ENCODE data around the gene MYO1D.
A peak's percentile ranks its signal among the peaks of the same experiment; 100 is the strongest.
"Not testable (repeated sequence)": the region's sequence is repeated elsewhere in the genome, so short reads cannot be mapped to it uniquely, and the experiment has no call there.

The MYO1D gene

DNA sequence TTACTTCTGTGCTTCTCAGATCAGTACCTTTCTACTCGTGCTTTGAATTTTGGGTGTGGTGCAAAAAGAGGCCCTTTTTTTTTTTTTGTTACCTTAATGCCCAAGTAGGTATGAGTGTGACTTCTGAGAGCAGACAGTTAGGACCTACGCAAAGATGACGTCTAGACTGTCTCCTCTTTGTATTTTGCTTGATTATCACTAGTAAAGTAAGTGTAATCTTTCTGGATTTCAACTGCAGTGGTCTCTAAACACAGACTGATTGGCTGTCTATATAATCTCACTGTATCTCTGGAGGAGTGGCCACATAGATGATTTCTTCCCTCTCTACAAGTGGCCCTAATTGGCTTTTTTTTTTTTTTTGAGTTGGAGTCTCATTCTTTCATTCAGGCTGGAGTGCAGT lies 401.7 kb downstream of the MYO1D start:
- no peak for DNase-seq (ENCODE audit: low read depth in 1 of 2, low spot score in 1 of 2)

DNA sequence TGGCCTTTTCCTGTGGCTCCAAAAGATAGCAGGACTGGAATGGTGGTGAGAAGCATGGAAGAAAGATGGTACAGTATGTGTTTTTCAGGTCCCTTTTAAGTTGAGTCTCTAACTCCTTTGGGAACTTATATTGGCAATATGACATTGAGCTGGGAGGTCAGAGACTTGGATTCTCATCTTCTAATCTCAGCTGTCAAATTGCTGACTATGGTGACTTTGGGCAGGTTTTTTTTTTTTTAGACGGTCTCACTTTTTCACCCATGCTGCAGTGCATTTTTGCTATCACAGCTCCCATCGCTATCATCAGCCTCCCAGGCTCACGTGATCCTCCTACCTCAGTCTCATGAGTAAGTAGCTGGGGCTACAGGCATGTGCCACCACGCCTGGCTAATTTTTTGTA lies 405.3 kb downstream of the MYO1D start:
- no peak for DNase-seq (ENCODE audit: low read depth in 1 of 2, low spot score in 1 of 2)

DNA sequence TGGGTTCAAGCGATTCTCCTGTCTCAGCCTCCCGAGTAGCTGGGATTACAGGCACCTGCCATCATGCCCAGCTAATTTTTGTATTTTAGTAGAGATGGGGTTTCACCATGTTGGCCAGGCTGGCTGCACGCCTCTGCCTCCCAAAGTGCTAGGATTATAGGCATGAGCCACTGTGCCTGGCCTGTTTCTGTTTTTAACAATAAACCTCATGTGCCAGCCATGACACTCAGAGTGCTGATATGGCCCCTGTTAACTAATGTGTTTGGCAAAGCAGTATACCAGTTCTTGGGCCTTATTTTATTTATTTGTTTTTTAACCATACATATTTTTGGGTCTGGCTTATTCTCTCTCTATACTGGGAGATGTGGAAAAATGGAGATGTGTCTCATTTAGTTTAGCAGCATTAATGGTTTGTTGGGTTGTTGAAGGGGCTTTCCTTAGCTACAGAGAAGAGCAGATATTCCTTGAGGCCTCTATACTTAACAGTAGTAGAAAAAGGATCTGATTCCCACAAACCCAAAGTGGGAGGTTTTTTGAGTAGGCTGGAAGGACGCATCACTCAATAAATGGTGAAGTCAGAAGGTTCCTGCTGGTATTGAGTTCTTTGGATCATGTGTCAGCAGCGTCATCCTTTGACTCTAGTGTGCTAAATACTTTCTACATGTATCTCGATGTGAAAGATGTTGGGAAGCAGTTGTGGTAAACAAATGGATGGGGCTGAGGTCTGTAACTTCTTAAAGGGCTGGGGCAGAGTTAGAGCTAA lies 406.3 kb downstream of the MYO1D start:
- no peak for DNase-seq (ENCODE audit: low read depth in 1 of 2, low spot score in 1 of 2)

DNA sequence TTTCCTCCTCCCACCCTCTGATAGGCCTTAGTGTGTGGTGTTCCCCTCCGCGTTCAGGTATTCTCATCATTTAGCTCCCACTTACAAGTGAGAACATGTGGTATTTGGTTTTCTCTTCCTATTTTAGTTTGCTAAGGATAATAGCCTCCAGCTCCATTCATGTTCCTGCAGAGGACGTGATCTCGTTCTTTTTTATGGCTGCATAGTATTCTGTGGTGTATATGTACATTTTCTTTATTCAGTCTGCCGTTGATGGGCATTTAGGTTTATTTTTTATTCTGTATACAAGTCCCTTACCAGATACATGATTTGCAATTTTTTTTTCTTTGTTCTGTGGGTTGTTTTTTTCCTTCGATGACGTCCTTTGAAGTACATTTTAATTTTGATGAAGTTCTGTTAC lies 409.0 kb downstream of the MYO1D start:
- DNase-seq (ENCODE audit: low read depth in 1 of 2, low spot score in 1 of 2) = no peak

DNA sequence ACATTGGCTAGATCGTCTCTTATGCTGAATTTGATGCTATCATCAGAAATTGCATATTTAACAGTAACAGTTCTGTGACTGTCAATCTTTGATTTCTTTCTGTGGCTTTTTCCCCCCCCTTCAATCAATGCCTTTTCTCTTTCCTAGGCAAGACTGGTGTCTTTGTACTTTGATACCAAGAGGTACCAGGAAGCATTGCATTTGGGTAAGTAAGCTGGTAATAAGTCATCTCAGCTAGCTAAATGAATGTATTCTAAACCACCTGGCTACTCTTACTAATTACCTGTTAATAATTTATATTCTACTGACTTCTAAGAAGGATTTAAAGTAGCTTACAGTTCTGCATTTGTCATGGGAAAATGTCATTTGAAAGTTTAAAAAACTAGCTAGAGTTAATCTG lies 412.6 kb downstream of the MYO1D start:
- DNase-seq (ENCODE audit: low read depth in 1 of 2, low spot score in 1 of 2) = no peak

DNA sequence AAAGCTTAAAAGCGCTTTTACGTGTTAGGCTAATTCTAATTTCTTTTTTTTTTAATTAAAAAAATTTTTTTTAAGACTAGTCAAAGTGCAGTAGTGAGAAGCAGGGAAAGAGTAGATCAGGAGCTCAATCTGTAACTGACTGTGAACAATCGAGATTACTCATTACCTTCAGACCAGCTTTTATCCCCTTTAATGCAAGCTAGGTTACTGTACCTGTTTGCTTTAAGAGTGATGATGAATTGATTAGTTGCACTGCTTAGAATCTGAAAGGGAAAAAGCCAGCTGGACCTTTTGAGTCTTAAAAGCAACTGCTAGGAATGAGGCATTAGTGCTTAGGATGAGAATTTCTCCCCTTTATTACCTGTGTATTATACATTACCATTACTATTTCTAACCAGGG lies 413.6 kb downstream of the MYO1D start:
- no peak for DNase-seq (ENCODE audit: low read depth in 1 of 2, low spot score in 1 of 2)

DNA sequence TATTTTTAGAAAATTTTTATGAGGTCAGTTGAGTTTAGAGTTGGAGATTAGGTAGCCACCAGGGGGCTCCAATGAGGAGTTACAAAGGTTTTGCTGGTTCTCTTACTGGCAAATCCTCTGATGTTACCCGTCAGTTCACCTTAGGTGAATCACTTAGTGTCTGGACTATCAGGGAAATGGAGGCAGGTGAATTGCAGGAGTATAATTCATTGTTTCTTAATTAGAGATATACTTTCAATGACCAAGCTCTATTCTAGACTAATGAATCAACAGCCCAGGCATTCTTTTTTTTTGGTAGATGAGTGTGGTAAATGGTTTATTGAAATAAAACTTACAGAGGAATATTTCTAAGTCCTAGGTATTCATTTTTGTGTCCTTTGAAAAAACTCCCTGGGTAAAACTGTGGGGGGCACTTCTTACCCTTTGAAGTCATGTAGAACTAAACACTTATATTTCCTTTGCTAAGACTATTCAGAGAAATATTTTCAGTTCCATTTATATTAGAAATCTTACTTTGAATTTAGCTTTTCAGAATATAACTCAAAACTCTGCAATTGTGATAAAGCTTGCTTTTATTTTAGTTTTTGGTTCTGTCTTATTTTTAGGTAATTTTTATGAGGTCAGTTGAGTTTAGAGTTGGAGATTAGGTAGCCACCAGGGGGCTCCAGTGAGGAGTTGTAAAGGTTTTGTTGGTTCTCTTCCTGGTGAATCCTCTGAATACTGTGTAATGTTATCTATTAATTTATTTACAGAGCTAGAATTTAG lies 414.9 kb downstream of the MYO1D start:
- DNase-seq (ENCODE audit: low read depth in 1 of 2, low spot score in 1 of 2) = peak; percentile 21 to 28

DNA sequence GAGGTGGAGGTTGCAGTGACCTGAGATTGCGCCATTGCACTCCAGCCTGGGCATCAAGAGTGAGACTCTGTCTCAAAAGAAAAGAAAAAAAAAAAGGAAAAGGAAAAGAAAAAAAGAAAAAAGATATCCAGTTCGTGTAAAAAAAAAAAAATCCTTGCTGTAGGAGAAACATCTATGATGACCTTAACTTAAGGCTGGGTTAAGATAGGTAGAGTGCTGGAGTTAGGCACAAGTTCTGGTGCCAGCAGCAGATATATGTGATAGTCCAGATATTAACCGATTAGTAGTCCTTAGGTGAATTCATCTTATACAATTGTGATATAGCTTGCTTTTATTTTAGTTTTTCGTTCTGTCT lies 415.4 kb downstream of the MYO1D start:
- no peak for DNase-seq (ENCODE audit: low read depth in 1 of 2, low spot score in 1 of 2)

DNA sequence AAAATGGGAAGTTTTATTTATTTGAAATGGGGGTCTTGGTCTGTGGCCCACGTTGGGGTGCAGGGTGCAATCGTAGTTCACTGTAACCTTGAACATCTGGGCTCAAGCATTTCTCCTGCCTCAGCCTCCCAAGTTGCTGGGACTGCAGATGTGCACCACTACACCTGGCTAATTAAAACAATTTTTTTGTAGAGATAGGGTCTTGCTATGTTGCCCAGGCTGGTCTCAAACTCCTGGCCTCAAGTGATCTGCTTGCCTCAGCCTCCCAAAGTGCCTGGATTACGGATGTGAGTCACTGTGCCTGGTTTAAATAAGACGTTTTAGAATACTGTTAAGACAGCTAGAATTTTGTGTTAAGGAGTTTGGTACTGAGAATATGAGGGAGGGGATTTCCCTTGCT lies 416.9 kb downstream of the MYO1D start:
- DNase-seq (ENCODE audit: low read depth in 1 of 2, low spot score in 1 of 2) = no peak

DNA sequence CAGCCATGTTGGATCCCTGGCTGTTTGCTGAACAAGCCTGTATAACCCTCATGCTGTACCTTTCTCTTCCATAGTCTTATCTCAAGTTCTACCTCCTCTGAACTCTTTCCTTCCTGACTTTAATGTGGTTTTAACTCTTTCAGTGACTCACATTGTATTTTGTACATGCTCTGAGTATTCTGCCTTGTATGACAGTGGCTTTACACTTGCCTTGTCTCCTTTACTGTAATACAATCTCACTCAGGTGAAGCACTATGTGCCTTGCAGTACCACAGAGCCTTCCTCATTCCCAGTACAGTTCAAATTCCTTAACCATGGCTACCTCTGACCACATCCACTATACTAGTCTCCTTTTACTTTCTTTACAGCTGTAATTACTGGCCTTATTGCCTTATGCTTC lies 418.6 kb downstream of the MYO1D start:
- no peak for DNase-seq (ENCODE audit: low read depth in 1 of 2, low spot score in 1 of 2)

DNA sequence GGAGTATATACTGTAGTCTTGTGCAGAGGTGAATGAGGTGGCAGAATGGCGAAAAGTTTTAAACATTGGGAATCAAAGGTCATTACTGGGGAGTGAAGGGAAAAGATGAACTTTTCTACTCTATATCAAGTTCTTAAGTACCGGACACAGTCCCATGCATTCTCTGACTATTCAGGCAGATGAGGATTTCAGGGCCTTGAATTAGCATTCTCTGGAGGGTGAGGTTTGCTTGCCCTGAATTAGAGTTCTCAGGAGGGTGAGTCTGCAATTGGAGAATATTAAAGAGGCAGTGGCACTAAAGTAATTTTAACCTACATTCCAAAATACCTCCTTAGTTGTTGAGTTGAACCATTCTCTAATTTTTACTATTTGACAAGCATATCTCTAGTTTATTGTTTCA lies 423.6 kb downstream of the MYO1D start:
- no peak for DNase-seq (ENCODE audit: low read depth in 1 of 2, low spot score in 1 of 2)

DNA sequence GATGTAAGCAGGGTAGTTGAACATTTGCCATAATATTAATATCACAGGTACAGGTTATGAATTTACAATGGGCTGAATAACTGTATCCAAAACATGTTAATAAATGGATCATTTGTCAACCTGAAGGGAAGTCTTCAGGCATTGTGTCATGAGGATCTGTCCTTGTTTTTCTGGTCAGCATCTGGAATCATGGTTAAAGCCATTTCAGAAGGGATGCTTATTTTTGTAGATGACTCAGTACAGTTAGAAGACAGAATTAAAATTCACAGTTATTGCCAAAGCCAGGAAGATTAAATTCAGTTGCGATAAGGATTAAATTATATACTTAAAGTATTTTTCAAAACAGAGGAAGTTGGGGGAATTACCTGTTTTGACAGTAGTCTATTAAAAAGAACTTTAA lies 424.6 kb downstream of the MYO1D start:
- DNase-seq (ENCODE audit: low read depth in 1 of 2, low spot score in 1 of 2) = no peak

DNA sequence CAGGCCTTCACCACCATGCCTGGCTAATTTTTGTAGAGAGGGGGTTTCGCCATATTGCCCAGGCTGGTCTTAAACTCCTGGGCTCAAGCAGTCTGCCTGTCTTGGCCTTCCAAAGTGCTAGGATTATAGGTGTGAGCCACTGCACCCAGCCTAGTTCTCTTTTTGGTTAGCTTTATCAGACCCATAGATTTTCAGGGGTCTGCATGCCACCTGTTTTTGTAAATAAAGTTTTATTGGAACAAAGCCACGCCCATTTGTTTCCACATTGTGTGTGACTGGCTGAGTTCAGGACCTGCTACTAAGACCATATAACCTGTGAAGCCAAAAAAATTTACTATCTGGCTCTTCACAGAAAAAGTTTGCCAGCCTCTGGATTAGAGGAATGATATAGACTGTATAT lies 425.0 kb downstream of the MYO1D start:
- DNase-seq (ENCODE audit: low read depth in 1 of 2, low spot score in 1 of 2) = no peak

DNA sequence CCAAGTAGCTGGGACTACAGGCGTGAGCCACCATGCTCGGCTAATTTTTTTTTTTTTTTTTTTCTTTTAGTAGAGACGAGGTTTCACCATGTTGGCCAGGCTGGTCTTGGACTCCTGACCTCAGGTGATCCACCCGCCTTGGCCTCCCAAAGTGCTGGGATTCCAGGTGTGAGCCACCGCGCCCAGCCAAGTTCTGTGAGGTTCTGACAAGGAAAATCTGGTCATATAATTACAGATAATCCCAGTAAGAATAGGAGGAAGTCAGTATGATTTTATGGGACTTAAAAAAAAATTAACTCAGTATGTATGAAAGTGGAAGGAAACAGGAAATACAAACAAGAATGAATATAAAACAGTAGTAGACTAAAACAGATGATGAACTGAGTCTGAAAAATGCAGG lies 426.5 kb downstream of the MYO1D start:
- not testable (repeated sequence) for DNase-seq (ENCODE audit: low read depth in 1 of 2, low spot score in 1 of 2)

DNA sequence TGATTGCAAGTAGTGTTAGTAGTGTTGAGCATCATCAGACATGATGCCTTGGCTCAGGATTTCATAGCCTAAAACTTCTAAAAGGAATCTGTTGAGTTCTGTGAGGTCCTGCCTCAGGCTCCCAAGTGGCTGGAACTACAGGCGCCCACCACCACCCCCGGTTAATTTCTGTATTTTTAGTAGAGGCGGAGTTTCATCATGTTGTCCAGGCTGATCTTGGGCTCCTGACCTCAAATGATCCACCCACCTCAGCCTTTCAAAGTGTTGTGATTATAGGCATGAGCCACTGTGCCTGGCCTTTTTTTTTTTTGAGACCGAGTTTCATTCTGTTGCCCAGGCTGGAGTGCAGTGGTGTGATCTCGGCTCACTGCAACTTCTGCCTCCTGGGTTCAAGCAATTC lies 427.0 kb downstream of the MYO1D start:
- DNase-seq (ENCODE audit: low read depth in 1 of 2, low spot score in 1 of 2) = no peak

DNA sequence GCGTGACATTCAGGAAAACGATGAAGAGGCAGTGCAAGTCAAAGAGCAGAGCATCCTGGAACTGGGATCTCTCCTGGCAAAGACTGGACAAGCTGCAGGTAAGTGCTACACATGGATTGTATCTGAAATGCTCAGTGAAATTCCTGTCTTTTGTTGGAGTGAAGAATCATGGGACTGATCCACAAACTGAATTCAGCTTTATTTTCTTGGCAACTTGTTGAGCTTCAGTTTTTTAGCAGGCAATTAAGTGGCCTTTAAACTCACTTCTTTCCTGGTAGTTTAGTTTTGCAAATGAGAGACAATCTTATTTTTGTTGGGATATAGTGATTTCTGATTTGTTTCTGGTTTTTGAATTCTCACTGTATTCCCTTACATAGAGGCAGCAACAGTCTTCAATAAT lies 430.0 kb downstream of the MYO1D start:
- no peak for DNase-seq (ENCODE audit: low read depth in 1 of 2, low spot score in 1 of 2)

DNA sequence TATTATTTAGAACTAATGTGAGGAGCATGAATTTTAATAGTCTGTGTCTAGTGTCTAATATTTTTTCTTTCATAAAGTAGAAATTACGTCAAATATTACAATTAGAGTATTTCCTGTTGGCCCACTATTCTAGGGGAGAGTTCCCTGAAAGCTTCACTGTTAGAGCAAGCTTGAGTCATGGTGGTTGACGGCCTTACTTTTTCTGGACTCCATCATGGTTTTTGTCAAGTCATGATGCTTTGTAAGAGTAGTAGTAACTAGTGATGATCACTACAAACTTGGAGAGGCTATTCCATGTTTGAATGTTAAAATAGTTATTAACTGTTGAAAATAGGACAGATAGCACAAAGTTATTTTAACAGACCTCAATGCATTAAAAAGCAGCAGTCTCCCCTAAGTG lies 431.0 kb downstream of the MYO1D start:
- no peak for DNase-seq (ENCODE audit: low read depth in 1 of 2, low spot score in 1 of 2)

DNA sequence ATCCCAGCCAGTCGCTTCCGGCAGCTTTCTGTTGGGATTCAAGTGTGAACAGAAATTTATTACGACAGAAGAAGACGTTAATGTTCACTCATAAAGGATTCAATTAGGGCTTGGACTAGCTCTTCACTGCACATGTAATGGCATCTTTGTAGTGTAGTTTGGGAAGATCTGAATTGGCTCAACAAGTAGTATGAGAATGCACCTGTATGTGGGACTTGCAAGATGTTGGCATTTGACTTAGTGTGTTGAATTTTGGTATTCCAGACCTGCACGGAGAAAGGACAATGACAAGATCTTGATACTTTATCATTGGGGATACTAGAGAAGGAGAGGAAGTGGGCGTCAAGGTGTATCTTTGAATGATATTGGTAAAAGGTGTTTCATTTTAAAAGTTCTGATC lies 431.4 kb downstream of the MYO1D start:
- DNase-seq (ENCODE audit: low read depth in 1 of 2, low spot score in 1 of 2) = no peak

DNA sequence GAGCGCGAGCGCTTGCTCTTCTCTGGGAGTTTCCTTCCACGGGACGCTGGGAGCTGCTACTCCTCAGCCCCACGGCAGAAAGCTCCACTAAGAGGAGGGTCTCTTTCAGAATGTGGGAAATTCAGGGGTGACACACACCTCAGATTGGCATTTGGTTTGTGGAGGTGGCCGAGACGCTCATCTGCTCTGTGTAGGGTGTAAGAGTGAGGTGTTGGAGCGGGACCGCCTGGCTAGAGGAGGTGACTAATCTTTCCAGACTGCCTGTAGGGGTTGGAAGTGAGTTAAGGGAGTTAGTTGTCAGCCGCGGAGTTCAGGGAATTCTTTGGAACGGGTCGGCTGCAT lies 431.9 kb downstream of the MYO1D start:
- peak in 1 of 2 donors; percentile 11 for DNase-seq (ENCODE audit: low read depth in 1 of 2, low spot score in 1 of 2)

DNA sequence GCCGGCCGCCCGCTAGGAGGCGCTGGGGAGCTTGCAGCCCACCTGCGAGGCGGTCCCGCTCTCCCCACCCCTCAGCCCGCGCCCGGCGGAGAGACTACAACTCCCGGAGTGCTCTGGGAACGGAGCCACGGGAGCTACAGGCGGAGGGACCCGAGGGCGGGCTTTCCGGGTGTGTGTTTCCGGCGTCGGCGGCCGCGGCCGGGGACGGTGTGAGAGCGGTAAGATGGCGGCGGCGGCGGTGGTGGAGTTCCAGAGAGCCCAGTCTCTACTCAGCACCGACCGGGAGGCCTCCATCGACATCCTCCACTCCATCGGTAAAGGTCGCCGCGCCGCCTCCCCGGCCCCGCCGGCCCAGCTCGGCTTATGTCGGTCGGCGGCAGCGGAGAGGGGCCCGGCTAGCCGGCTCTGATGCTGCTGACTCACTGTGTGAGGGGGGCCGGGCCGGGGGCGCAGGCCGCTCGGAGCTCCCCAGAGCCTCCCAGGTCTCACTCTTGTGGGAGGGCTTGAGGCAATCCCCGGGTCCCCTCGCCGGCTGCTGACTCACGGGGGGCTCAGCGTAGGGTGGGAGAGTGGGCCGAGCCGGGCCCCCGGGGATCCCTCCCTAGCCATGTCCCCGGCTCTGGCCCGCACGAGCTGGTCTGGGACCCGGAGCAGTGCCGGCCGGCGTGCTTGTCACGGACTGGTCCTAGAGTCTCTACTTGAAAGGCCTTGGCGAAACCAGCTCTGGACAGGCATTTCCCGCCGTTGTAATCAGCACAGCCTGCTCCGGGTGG lies 432.4 kb downstream of the MYO1D start, which contains the start of gene PSMD11:
Gene PSMD11 (plus strand): TSS at position 210 of the 773 bp plus-strand sequence. CDS start 14 bp downstream, at position 224.
- DNase-seq (ENCODE audit: low read depth in 1 of 2, low spot score in 1 of 2) = peak; percentile 98

DNA sequence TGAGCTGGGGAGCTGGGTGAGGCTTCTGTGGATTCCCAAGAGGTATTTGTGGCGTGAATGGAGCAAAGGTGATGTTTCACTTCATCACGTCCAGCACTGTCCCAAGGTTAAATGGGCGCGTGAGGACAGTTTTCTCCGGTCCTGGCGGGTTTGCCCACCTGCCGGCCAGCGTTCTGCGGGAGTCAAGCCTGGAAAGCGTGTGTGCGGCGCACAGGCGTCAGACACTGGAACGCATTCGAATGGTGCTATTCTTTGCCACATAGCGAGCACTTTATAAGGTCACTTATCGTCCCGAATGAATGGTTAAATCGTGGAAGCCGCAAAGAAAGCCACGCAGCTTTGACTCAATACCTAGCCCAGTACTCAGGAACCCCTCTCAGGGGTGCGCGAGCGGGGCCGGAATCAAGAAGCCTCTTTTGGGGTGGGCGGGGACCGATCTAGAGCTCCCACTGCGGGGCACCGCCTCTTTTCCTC lies 433.1 kb downstream of the MYO1D start:
- DNase-seq (ENCODE audit: low read depth in 1 of 2, low spot score in 1 of 2) = no peak

Data from stimulated activated CD4-positive, alpha-beta T cell treated with anti-CD3 and anti-CD28 coated beads, Interleukin-15, amount 100 ng/mL, for 1 hour (primary cell).